GM12865 (cell line): ENCODE data around the gene NGB.

Experiments used
- DNase-seq: peaks from one replicate; pipeline ENCODE4 v3.0.0; 2010; ENCODE audit warnings: low read depth
- H3K4me3 ChIP-seq: 2 replicates; pipeline ENCODE4 v1.5.1; 2011; ENCODE audit warnings: mild to moderate bottlenecking, low read depth, low read length, control low read depth
- CTCF ChIP-seq: IDR thresholded peaks from 2 replicates; pipeline ENCODE4 v1.5.1; 2011; ENCODE audit warnings: low read length, control low read depth, low read depth, inconsistent platforms; ENCODE audit not compliant: insufficient read depth; ENCODE audit errors: missing control alignments

The NGB gene

GRCh38 chr14:77217551-77217950 lies 53.5 kb downstream of the NGB start:
- no peak overlapping the region for H3K4me3 ChIP-seq
- TF ChIP-seq CTCF: no peak
- no peak for DNase-seq
